ENCODE measurements around the gene RHBDL3. TPM values are rescaled to one million over a fixed set of nuclear protein-coding genes. Genes with fewer than 3 reads are reported as not detected.
"Not testable (repeated sequence)": the region's sequence is repeated elsewhere in the genome, so short reads cannot be mapped to it uniquely, and the experiment has no call there.

The RHBDL3 gene
- total RNA-seq, 2 donors from 2014 or later, result 0.21 TPM; not detected in 1

GRCh38 chr17:32258383-32259140, 7.1 kb upstream of the RHBDL3 start:
- no peak for DNase-seq
- Mint-ChIP-seq H3K27ac (no peak overlapping the region), H3K36me3 (ENCODE audit: insufficient read depth in 2 of 2) (no peaks in the 10 kb centered on the region), H3K4me3 (no peak overlapping the region), H3K27me3 (ENCODE audit: low read depth) (peaks cover 50% of the 10 kb centered on the region), H3K4me1 (ENCODE audit: low read depth) (no peaks in the 10 kb centered on the region), H3K9me3 (no peaks in the 10 kb centered on the region)
- ATAC-seq (replicated peaks in 1 of 2), result no peak

- no peak for ATAC-seq (replicated peaks in 1 of 2)
- no peak for DNase-seq
- no peaks in the 10 kb centered on the region for H3K36me3 Mint-ChIP-seq (ENCODE audit: insufficient read depth in 2 of 2)
- no peak overlapping the region for H3K4me3 Mint-ChIP-seq
- peaks cover 60% of the 10 kb centered on the region for H3K27me3 Mint-ChIP-seq (ENCODE audit: low read depth)
- no peaks in the 10 kb centered on the region for H3K4me1 Mint-ChIP-seq (ENCODE audit: low read depth)
- no peak overlapping the region for H3K27ac Mint-ChIP-seq
- H3K9me3 Mint-ChIP-seq, result no peaks in the 10 kb centered on the region
These were observed 6.0 kb upstream of the RHBDL3 start for GRCh38 chr17:32259586-32259985.

GRCh38 chr17:32261417-32261736, 4.3 kb upstream of the RHBDL3 start:
- peaks cover 68% of the 10 kb centered on the region for H3K27me3 Mint-ChIP-seq (ENCODE audit: low read depth)
- no peaks in the 10 kb centered on the region for H3K36me3 Mint-ChIP-seq (ENCODE audit: insufficient read depth in 2 of 2)
- ATAC-seq (replicated peaks in 1 of 2) (no peak), DNase-seq (no peak)
- H3K27ac Mint-ChIP-seq, result no peak overlapping the region
- no peak overlapping the region for H3K4me3 Mint-ChIP-seq
- H3K9me3 Mint-ChIP-seq, result no peaks in the 10 kb centered on the region
- H3K4me1 Mint-ChIP-seq (ENCODE audit: low read depth), result no peaks in the 10 kb centered on the region

GRCh38 chr17:32261936-32262510, 3.6 kb upstream of the RHBDL3 start:
- DNase-seq (no peak), ATAC-seq (replicated peaks in 1 of 2) (no peak)
- Mint-ChIP-seq H3K36me3 (ENCODE audit: insufficient read depth in 2 of 2) (no peaks in the 10 kb centered on the region), H3K9me3 (no peaks in the 10 kb centered on the region), H3K4me1 (ENCODE audit: low read depth) (no peaks in the 10 kb centered on the region), H3K27ac (no peak overlapping the region), H3K4me3 (no peak overlapping the region), H3K27me3 (ENCODE audit: low read depth) (peaks cover 70% of the 10 kb centered on the region)

- not testable (repeated sequence) for H3K36me3 Mint-ChIP-seq (ENCODE audit: insufficient read depth in 2 of 2); ATAC-seq (replicated peaks in 1 of 2); H3K9me3 Mint-ChIP-seq; H3K27ac Mint-ChIP-seq; H3K4me3 Mint-ChIP-seq; DNase-seq; H3K4me1 Mint-ChIP-seq (ENCODE audit: low read depth)
- peaks cover 77% of the 10 kb centered on the region for H3K27me3 Mint-ChIP-seq (ENCODE audit: low read depth)
These were observed 2.1 kb upstream of the RHBDL3 start for GRCh38 chr17:32263515-32263914.

GRCh38 chr17:32264140-32264799, 1.4 kb upstream of the RHBDL3 start:
- no peaks in the 10 kb centered on the region for H3K36me3 Mint-ChIP-seq (ENCODE audit: insufficient read depth in 2 of 2)
- ATAC-seq (replicated peaks in 1 of 2) (no peak), DNase-seq (no peak)
- H3K27ac Mint-ChIP-seq, result no peak overlapping the region
- H3K9me3 Mint-ChIP-seq, result no peaks in the 10 kb centered on the region
- H3K27me3 Mint-ChIP-seq (ENCODE audit: low read depth), result peaks cover 77% of the 10 kb centered on the region
- peaks cover 7% of the 10 kb centered on the region for H3K4me1 Mint-ChIP-seq (ENCODE audit: low read depth)
- H3K4me3 Mint-ChIP-seq, result peak overlapping the region; percentile 18 to 37

GRCh38 chr17:32264823-32265191, 825 bp upstream of the RHBDL3 start:
- Mint-ChIP-seq H3K27me3 (ENCODE audit: low read depth) (peaks cover 77% of the 10 kb centered on the region), H3K9me3 (no peaks in the 10 kb centered on the region), H3K27ac (no peak overlapping the region), H3K36me3 (ENCODE audit: insufficient read depth in 2 of 2) (no peaks in the 10 kb centered on the region), H3K4me1 (ENCODE audit: low read depth) (peaks cover 7% of the 10 kb centered on the region), H3K4me3 (peak overlapping the region; percentile 37 to 52)
- ATAC-seq (replicated peaks in 1 of 2) (no peak), DNase-seq (no peak)

GRCh38 chr17:32266051-32266388, 388 bp downstream of the RHBDL3 start:
- Mint-ChIP-seq H3K9me3 (no peaks in the 10 kb centered on the region), H3K27me3 (ENCODE audit: low read depth) (peaks cover 80% of the 10 kb centered on the region), H3K27ac (no peak overlapping the region), H3K4me3 (no peak overlapping the region), H3K4me1 (ENCODE audit: low read depth) (peaks cover 7% of the 10 kb centered on the region), H3K36me3 (ENCODE audit: insufficient read depth in 2 of 2) (no peaks in the 10 kb centered on the region)
- peak in 1 of 2 donors; percentile 5 for DNase-seq
- ATAC-seq (replicated peaks in 1 of 2), result peak; percentile 21 to 32

- H3K4me1 Mint-ChIP-seq (ENCODE audit: low read depth), result peaks cover 7% of the 10 kb centered on the region
- peak; percentile 35 to 39 for DNase-seq
- peak overlapping the region; percentile 76 to 80 for H3K4me3 Mint-ChIP-seq
- H3K9me3 Mint-ChIP-seq, result no peaks in the 10 kb centered on the region
- no peaks in the 10 kb centered on the region for H3K36me3 Mint-ChIP-seq (ENCODE audit: insufficient read depth in 2 of 2)
- ATAC-seq (replicated peaks in 1 of 2), result peak; percentile 50 to 55
- peaks cover 80% of the 10 kb centered on the region for H3K27me3 Mint-ChIP-seq (ENCODE audit: low read depth)
- no peak overlapping the region for H3K27ac Mint-ChIP-seq
These were observed 1.0 kb downstream of the RHBDL3 start for GRCh38 chr17:32266389-32267301.

GRCh38 chr17:32267690-32268205, 2.1 kb downstream of the RHBDL3 start:
- peak overlapping the region; percentile 63 to 73 for H3K4me3 Mint-ChIP-seq
- peaks cover 81% of the 10 kb centered on the region for H3K27me3 Mint-ChIP-seq (ENCODE audit: low read depth)
- DNase-seq (peak; percentile 11 to 14), ATAC-seq (replicated peaks in 1 of 2) (peak in 1 of 2 donors; percentile 20)
- H3K9me3 Mint-ChIP-seq, result no peaks in the 10 kb centered on the region
- no peak overlapping the region for H3K27ac Mint-ChIP-seq
- peaks cover 7% of the 10 kb centered on the region for H3K4me1 Mint-ChIP-seq (ENCODE audit: low read depth)
- H3K36me3 Mint-ChIP-seq (ENCODE audit: insufficient read depth in 2 of 2), result no peaks in the 10 kb centered on the region

GRCh38 chr17:32268734-32269288, 3.2 kb downstream of the RHBDL3 start:
- ATAC-seq (replicated peaks in 1 of 2) (no peak), DNase-seq (no peak)
- peaks cover 80% of the 10 kb centered on the region for H3K27me3 Mint-ChIP-seq (ENCODE audit: low read depth)
- H3K9me3 Mint-ChIP-seq, result no peaks in the 10 kb centered on the region
- H3K4me1 Mint-ChIP-seq (ENCODE audit: low read depth), result peaks cover 7% of the 10 kb centered on the region
- H3K27ac Mint-ChIP-seq, result no peak overlapping the region
- no peak overlapping the region for H3K4me3 Mint-ChIP-seq
- H3K36me3 Mint-ChIP-seq (ENCODE audit: insufficient read depth in 2 of 2), result no peaks in the 10 kb centered on the region

GRCh38 chr17:32269377-32269776, 3.7 kb downstream of the RHBDL3 start:
- DNase-seq (no peak), ATAC-seq (replicated peaks in 1 of 2) (no peak)
- Mint-ChIP-seq H3K27me3 (ENCODE audit: low read depth) (peaks cover 80% of the 10 kb centered on the region), H3K9me3 (no peaks in the 10 kb centered on the region), H3K27ac (no peak overlapping the region), H3K4me3 (no peak overlapping the region), H3K4me1 (ENCODE audit: low read depth) (peaks cover 7% of the 10 kb centered on the region), H3K36me3 (ENCODE audit: insufficient read depth in 2 of 2) (no peaks in the 10 kb centered on the region)

Data from activated T-cell treated with anti-CD3 and anti-CD28 coated beads, Interleukin-2, amount 50 U/mL, for 72 hours (primary cell).